ENCODE results near the gene PHB1.
A peak's percentile ranks its signal among the peaks of the same experiment; 100 is the strongest.
"Not testable (repeated sequence)": the region's sequence is repeated elsewhere in the genome, so short reads cannot be mapped to it uniquely, and the experiment has no call there.

PHB1 gene

DNA sequence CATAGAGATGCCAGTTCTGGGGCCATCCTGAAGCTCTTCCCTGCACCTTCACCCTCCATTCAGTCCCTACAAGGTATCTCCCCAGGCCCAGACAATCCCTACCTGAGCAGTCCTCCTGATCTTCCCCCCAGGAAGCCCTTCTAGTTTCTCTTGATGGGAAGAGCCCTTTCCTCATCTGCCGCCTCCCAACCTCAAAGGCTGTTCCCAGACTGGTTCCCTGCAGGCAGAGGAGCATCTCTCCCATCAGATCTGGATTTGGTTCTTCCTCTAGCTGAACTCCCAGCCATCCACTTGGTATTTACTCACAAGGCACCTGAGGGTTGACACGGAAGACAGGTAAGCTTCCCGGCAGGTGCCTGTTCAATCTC, 24.6 kb upstream of the PHB1 start:
- DNase-seq = no peak

DNA sequence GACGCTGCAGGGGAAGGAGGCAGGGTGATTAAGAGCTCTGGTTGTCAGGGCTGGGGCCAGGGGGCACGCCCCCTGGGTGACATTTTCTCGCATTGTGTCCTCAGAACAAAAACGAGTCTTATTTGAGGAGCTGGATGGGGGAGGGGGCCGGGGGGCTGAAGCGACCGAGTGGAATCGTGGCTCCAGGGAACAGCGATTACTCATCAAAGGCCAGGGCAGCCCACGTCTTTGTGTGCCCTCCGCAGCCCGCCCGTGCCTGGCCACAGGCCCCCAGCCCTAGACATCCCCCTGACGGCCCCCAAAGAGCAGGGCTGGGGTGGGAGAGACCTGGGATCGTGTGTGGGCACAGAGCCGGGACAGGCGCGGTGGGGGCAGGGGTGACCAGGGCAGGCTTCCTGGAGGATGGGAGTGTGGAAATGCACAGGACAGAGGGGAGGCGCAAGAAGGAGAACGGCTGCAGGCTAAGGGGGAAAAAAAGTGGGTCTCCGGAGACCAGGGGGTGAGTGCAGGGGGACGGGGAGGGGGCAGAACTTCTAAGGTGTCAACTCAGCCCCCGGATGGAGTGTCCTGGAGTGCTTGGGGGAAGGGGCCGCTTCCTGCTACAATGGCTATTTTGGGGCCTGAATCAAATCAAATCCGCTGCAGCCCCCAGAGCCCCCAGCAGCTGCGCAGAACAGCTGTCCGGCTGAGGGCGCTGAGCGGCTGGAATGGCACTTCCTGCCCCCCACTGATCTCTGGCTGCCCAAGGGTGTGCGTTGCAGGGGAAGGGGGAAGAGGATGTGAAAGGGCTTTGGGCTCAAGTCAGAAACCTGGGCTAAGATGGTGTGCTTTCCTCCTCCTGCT, 24.0 kb upstream of the PHB1 start:
- no peak for DNase-seq

DNA sequence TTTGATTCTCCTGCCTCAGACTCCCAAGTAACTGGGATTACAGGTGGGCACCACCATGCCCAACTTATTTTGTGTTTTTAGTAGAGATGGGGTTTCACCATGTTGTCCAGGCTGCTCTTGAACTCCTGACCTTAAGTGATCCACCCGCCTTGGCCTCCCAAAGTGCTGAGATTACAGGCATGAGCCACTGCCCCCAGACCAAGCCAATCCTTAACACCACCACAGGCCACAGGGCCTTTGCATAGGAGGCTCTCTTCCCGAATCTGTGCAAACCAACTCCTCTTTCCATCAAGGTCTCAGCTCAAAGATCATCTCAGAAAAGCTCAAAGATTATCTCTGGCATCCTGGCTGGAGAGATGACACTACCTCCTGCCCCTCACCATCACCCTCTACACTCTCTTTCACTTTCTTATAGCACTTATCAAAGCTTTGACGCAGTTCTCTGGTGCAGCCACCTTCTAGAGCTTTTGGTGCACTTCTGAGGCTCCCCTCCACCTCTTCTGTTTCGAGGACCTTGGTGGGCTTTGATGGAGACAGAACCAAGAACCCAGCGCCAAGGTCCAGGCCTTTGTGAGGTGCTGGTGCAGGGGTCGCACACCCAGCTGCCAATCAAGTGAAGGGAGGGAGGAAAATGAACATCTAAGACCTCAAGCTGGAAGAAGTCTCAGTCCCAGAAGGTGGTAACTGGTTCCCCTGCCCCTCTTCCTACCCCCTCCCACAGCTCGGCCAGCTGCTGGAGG, 23.2 kb upstream of the PHB1 start:
- DNase-seq = no peak

DNA sequence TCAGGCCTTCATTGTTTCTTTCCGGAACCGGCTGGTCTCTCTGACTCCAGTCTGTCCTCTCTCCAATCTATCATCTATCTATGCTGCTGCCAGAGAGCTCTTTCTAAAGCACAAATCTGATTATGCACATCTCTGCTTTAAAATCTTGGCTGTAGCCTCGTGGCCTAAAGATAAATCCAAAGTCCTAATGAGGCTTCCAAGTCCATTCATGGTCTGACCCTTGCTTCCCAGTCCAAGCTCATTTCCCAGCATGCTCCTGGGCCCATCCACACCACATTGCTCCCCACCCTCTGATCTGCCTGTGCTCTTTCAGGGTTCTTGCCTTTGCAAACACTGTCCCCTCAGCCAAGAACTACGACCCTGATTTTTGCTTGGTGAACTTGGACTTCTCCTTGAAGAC, 21.5 kb upstream of the PHB1 start:
- DNase-seq = no peak

DNA sequence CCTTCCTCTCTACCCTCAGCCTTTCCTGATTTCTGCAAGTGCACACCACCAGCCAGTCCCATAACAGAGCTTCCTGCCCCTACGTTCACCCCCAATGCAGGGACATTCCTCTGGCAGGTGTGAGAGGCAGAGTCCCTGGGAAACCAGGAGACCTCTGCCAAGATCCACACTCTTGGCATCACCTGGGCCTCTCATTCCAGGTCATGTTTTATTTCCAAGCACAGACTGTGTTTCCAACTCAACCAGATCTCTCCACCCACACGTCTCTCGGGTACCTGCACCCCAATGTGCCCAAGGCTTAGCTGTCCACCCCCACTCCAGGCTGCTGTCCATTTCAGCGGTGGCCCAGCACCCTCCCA, 21.0 kb upstream of the PHB1 start:
- no peak for DNase-seq

DNA sequence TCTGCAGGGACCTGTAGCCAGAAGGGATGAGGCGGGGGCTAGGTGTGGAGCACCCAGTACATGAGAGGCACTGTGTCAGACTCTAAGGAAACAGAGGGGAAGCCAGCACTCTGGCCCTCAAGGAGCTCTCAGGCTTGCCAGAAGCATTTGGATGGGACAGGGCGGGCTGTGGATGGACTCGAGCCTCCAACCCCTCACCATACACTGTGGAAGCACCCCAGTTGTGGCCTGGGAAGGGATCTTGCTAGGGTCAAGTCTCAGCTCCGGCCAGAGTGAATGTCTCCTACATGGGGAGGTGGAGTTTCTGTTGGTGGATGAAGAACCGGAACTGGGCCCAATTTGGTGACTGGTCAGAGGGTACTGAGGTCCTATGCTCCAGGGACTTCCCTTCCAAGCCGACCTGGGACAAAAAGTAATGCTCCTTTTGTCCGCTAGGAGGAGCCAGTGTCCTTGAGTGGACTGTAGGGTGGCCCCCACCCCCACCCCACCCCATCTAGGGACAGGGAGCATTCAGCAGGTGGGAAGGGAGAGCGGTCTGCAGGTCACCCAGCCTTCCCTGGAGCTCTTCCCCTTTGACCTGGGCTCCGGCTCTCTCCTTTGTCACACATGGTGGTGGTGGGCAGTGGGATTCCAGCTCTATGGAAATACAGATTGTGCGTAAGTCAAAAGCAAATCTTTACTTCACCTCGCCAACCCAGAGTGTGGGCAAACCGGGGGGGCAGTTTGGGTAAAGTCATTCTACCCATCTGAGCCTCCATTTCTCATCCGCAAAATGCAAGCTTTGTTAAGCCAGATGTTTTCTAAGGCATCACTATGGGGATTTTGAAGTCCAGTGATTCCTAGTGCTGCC, 20.4 kb upstream of the PHB1 start:
- DNase-seq = peak; percentile 64

DNA sequence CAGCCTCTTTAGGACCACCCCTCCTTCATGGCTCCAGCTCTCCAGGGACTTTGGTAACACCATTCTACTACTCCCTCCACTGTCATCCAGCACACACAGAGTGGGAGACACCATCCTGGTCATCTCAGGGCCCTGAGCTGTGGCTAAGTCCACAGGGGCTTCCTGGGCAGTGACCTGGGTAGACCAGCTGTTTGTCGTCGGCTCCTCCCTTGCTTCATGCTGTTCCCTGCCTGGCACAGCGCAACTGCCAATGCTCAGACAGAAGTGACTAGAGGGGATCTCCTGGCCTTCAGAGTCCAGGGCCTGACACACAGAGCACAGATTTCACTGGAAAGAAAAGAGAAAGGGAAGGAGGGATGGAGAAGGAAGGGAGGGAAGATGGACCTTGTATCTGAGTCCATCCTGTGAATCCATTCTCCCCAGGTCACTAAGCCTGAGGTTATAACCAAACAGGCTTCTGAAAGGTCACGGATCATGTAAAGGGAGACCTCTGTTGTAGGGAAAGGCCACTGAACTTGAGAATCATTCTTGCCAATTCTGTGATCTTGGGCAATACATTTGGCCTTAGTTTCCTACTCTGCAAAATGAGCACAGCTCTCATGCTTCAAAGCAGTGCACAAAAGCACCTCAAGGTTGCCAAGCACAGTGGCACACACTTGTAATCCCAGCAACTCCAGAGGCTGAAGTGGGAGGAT, 18.5 kb upstream of the PHB1 start:
- DNase-seq = no peak

DNA sequence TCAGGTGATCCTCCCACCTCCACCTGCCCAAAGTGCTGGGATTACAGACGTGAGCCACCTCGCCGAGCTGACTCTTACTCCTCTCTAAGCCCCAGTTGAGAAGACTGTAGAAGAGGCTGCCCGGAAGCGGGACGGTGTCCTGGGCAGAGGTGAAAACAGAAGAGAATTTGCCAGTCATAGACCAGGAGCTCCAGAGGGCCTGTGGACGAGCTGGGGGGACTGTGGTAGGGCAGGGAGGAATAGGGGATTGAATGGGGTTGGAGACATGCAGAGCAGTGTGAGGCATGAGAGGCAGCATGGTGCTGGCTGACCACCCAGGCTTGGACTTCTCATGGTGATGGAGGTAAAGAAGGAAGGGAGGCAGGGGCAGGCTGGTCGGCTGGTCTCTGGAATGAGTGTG, 17.1 kb upstream of the PHB1 start:
- no peak for DNase-seq

DNA sequence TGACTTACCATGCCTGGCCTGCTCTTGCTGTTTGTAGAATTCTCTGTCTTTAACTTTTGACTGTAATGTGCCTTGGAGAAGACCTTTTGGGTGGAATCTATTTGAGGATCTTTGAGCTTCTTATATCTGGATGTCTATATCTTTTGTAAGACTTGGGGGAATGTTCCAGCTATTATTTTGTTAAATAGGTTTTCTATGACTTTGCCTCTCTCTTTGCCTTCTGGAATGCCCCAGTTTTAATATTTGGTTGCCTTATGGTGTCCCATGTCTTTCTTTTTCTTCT, 10.3 kb upstream of the PHB1 start:
- no peak for DNase-seq

DNA sequence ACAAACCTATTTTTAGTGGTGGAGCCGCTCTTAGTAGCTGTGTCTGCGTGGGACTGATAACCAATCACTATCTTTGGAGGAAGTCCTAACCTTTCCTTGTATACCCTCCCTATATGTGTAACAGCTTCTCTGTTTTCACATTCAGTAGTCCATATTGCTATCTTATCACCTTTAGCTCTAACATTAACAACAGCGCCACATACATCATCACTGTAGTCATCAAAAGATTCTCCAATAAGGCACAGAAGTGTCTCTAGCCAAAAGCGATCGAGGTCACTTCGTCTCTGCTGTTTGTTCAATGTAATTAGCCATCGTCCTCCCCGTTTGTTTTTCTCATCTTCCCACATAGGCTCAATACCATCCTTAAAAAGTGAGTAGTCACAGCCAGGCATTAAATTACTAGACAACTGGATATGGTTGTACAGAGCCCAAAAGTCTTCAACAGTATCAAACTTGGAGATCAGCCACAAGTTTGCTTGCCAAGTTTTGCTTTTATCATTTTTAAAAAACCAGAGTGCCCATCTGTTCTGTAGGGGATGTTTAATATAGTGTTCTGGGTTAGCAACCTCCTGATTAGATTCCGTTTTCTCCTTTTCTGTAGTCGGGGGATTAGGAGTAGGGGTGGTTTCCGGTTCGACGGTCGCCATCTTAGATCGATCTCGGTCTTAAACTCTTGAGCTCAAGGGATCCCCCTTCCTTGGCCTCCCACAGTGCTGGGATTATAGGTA, 9.8 kb upstream of the PHB1 start:
- peak; percentile 68 for DNase-seq

DNA sequence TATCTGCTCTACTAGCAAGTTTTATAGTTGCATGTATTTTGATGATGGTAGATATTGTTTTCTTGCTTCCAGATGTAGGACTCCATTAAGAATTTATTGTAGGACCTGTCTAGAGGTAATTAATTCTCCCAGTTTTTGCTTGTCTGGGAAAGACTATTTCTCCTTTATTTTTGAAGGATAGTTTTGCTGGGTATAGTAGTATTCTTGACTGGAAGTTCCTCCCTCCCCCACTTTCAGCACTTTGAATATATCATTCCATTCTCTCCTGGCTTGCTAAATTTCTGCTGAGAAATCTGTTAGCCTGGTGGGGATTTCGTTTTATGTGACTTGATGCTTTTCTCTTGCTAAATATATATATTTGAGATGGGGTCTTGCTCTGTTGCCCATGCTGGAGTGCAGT, 8.0 kb upstream of the PHB1 start:
- no peak for DNase-seq

DNA sequence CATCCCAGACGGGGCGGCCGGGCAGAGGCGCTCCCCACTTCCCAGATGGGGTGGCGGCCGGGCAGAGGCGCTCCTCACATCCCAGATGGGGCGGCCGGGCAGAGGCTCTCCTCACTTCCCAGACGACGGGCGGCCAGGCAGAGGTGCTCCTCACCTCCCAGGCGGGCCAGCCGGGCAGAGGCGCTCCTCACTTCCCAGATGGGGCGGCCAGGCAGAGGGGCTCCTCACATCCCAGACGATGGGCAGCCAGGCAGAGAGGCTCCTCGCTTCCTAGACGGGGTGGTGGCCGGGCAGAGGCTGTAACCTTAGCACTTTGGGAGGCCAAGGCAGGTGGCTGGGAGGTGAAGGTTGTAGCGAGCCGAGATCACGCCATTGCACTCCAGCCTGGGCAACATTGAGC, 5.1 kb upstream of the PHB1 start:
- DNase-seq = not testable (repeated sequence)

DNA sequence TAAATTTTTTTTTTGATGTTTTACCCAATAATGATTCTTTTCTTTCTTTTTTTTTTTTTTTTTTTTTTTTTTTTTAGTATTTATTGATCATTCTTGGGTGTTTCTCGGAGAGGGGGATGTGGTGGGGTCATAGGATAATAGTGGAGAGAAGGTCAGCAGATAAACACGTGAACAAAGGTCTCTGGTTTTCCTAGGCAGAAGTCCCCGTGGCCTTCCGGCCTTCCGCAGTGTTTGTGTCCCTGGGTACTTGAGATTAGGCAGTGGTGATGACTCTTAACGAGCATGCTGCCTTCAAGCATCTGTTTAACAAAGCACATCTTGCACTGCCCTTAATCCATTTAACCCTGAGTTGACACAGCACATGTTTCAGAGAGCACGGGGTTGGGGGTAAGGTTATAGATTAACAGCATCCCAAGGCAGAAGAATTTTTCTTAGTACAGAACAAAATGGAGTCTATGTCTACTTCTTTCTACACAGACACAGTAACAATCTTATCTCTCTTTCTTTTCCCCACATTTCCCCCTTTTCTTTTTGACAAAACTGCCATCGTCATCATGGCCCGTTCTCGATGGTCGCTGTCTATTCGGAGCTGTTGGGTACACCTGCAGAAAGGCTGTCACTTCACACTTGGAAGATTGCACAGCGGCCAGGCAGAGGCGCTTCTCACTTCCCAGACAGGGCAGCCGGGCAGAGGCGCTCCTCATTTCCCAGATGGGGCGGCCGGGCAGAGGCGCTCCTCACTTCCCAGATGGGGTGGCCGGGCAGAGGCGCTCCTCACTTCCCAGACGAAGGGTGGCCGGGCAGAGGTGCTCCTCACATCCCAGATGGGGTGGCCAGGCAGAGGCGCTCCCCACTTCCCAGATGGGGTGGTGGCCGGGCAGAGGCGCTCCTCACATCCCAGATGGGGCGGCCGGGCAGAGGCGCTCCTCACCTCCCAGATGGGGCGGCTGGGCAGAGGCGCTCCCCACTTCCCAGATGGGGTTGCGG, 4.4 kb upstream of the PHB1 start:
- not testable (repeated sequence) for DNase-seq

DNA sequence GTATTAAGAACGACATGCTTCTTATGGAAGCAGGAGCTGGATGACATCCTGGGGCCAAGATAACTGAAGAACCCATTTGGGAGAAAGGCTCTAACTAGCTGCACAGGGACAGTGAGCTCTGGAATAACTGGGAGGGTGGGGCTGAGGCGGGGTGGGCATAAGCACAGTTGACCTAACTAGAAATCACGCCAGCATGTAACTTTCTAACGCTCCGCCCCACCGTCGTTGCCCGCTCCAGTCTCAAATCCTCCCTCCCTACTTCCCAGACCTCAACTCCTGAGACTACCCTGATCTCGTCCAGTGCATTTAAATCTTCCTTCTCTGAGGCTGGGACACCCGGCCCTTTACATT, 436 bp downstream of the PHB1 start:
- DNase-seq = no peak

DNA sequence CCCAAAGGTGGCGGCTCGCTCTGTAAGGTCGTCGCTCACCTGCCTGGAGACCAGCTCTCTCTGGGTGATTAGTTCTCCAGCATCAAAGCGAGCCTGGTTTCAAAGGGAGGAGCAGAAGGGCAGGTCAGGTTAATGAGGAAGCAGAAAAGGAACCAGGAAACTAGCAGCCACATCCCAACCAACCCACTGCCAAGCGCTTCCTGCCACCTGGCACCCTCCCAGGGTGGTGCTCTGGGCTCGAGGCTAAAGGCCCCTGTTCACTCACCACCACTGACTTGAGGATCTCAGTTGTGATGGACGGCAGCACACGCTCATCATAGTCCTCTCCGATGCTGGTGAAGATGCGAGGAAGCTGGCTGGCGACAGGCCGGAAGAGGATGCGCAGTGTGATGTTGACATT, 5.6 kb downstream of the PHB1 start:
- DNase-seq = no peak

DNA sequence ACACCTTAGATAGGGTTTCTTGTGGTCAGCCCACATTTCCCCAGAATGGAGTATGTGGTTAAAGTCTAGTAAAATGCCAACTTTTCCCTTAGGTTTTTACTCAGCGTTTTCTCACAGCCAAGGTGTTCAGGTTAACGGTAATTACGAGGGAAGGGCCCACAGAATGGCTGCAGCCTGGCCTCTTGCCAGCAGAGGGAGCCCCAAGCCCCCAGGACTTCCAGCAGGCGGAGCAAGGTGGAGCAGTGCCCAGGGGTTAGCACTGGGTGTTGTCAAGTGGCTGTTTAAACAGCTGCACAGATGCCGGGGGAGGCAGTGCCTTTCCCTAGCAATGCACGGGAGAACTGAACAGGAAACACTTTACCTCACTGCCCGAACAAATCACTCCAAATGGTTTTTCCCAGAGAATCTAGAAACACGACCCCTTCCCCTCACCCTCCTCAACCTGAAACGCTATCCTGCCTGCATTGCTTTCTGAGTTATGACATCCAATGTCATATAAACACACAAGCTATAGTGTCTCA, 6.6 kb downstream of the PHB1 start:
- peak; percentile 91 for DNase-seq

DNA sequence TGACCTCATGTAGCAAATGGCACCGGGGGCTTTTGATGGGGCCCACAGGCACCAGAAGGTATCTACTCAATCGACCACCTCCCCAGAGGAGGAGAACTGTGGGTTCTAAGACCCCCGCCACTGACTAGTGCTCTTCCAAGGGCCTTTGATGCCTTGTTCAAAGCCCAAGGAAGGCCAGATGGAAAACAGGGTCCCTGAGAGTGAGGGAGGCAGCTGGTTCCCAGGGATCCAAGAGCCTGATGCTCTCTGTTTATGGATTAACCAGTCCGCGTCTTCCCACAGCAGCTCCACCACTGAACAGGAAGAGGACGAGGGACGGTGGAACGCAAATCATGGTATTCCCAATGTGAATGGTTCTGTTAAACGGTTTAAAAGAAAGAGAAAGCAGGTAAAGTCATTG, 7.6 kb downstream of the PHB1 start:
- DNase-seq = no peak

DNA sequence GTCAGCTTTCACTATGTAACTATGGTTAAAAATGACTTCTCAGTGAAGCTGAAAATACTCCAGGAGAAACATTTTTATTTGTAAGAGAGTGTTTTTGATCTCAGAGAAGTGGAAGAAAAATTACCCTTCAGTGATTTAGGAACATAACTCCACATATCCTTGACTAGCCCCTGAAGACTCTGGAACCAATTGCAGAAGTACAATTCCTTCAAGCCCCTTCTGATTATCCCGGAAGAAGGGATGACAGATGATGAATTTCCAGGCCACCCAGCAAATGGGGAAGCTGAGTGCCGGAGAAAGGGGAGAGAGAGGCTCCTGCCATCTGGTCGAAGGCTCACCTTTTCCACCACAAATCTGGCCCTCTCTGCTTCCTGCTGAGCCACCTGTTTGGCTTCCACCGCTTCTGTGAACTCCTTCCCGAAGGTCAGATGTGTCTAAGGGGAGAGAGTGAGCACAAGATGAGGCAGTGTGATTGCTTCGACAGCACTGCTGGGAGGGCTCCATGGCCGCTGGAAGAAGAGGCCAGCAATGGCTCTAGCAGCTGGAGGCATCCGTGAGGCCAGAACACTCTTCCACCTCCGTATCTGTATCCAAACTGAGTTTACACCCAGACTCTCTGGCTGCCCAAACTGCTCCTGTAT, 8.1 kb downstream of the PHB1 start:
- DNase-seq = no peak

DNA sequence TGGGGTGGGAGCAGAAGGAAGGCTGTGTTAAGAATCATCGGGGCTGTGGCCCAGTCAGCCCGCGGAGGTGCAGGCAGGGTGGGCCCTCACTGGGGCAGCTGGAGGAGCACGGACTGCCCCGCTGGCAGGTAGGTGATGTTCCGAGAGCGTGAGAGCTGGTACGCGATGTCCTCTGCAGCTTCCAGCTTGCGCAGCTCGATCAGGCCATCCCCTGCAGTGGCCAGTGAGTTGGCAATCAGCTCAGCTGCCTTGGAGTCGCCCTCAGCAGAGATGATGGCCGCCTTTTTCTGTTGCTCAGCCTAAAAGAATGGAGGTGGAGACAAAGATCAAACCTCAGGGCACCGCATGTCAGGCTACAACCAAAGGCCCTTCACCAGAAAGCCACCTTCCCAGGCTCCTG, 9.8 kb downstream of the PHB1 start:
- DNase-seq = no peak

DNA sequence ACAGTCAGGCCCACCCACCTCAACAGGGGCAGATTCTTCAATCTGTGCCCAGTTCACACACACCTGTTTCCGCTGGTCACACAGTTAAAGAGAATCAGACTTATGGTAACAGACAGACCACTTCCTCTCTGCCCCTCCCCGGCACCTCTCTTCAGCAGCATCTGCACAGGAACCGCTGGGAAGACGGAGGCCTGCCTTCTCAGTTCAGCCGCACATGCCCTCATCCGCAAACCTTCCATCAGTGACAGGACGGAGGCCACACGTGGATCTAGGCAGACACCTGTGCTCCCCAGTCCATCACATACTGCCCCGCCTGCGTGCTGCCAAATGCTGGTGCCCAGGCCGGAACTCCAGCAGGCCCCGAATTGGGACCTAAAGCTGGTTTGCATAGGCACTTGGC, 10.3 kb downstream of the PHB1 start:
- DNase-seq = peak; percentile 21
